ENCODE measurements around the gene KRT9. TPM values are rescaled to one million over a fixed set of nuclear protein-coding genes. Genes with fewer than 3 reads are reported as not detected.
"Not testable (repeated sequence)": the region's sequence is repeated elsewhere in the genome, so short reads cannot be mapped to it uniquely, and the experiment has no call there.

KRT9 gene
- not detected for total RNA-seq
- polyA plus RNA-seq (2013, experiment 1 of 2): not detected
- not detected for polyA plus RNA-seq (2013, experiment 2 of 2)
- 0 to 0.14 (median 0) reads per million in 172 experiments for total RNA-seq

- Histone ChIP-seq H3K36me3 (ENCODE audit: insufficient read depth, low read length) (no peaks in the 10 kb centered on the region), H3K4me1 (ENCODE audit: insufficient read depth, low read length) (peaks cover 4% of the 10 kb centered on the region), H3K27me3 (ENCODE audit: control insufficient read depth in 1 of 2, insufficient read depth in 2 of 2, low read length in 2 of 2) (peaks cover 14 to 16% of the 10 kb centered on the region in 2 experiments), H3K9me3 (ENCODE audit: control insufficient read depth in 1 of 2, insufficient read depth in 1 of 2, low read length in 2 of 2) (peaks cover 10 to 16% of the 10 kb centered on the region in 2 experiments), H3K4me3 (ENCODE audit: low read length) (no peak within 1 kb of the TSS), H3K27ac (ENCODE audit: low read depth in 1 of 2, low read length in 2 of 2) (no peak within 1 kb of the TSS)
- TF ChIP-seq CTCF (IDR thresholded peaks at IDR 0.05): no peak
- ChIA-PET POLR2A (interaction anchor here (0.6 kb wide), 1 partner anchor 80 kb away, joined by 3 read pairs; no protein-coding TSS in a partner anchor), CTCF (no interaction called here)
- DNase-seq (no peak), ATAC-seq (ENCODE audit: poor library complexity) (no peak)
- no peak within 1 kb of the TSS for H3K4me3 Mint-ChIP-seq
- no peaks in the 10 kb centered on the region for H3K36me3 Mint-ChIP-seq (ENCODE audit: low read depth)
- H3K4me1 Mint-ChIP-seq (ENCODE audit: low read depth): peaks cover 16% of the 10 kb centered on the region
- H3K27ac Mint-ChIP-seq: no peak within 1 kb of the TSS
- intact Hi-C loops (cut with DNase I, micrococcal nuclease): no loop called here
- H3K27me3 Mint-ChIP-seq: peaks cover 44% of the 10 kb centered on the region
- peaks cover 6% of the 10 kb centered on the region for H3K9me3 Mint-ChIP-seq
Observed at GRCh38 chr17:41571561-41572434, at the start of gene KRT9. KRT9 (minus strand) TSS chr17:41572059; CDS start chr17:41571992, 67 bp downstream.

GRCh38 chr17:41621435-41621817, 49.6 kb upstream of the KRT9 start:
- H3K27me3 Mint-ChIP-seq; H3K27ac Mint-ChIP-seq; H3K27me3 ChIP-seq (ENCODE audit: control insufficient read depth in 1 of 2, insufficient read depth in 2 of 2, low read length in 2 of 2); H3K27ac ChIP-seq (ENCODE audit: low read depth in 1 of 2, low read length in 2 of 2); H3K36me3 Mint-ChIP-seq (ENCODE audit: low read depth); H3K4me3 ChIP-seq (ENCODE audit: low read length); H3K4me1 Mint-ChIP-seq (ENCODE audit: low read depth); H3K36me3 ChIP-seq (ENCODE audit: insufficient read depth, low read length); intact Hi-C loops (cut with DNase I, micrococcal nuclease); ATAC-seq (ENCODE audit: poor library complexity); POLR2A ChIA-PET; H3K9me3 ChIP-seq (ENCODE audit: control insufficient read depth in 1 of 2, insufficient read depth in 1 of 2, low read length in 2 of 2); CTCF ChIA-PET; H3K4me3 Mint-ChIP-seq; DNase-seq; H3K9me3 Mint-ChIP-seq; H3K4me1 ChIP-seq (ENCODE audit: insufficient read depth, low read length): not testable (repeated sequence)

- no peaks in the 10 kb centered on the region for H3K36me3 Mint-ChIP-seq (ENCODE audit: low read depth)
- no peak overlapping the region for H3K4me3 ChIP-seq (ENCODE audit: low read length)
- H3K27me3 ChIP-seq (ENCODE audit: control insufficient read depth in 1 of 2, insufficient read depth in 2 of 2, low read length in 2 of 2): no peaks in the 10 kb centered on the region
- ChIA-PET POLR2A (no interaction called here), CTCF (no interaction called here)
- H3K9me3 Mint-ChIP-seq: no peaks in the 10 kb centered on the region
- H3K36me3 ChIP-seq (ENCODE audit: insufficient read depth, low read length): no peaks in the 10 kb centered on the region
- no peaks in the 10 kb centered on the region for H3K4me1 Mint-ChIP-seq (ENCODE audit: low read depth)
- no peak for TF ChIP-seq CTCF (IDR thresholded peaks at IDR 0.05)
- H3K27ac ChIP-seq (ENCODE audit: low read depth in 1 of 2, low read length in 2 of 2): no peak overlapping the region
- no peak overlapping the region for H3K4me3 Mint-ChIP-seq
- no peaks in the 10 kb centered on the region for H3K4me1 ChIP-seq (ENCODE audit: insufficient read depth, low read length)
- H3K9me3 ChIP-seq (ENCODE audit: control insufficient read depth in 1 of 2, insufficient read depth in 1 of 2, low read length in 2 of 2): no peaks in the 10 kb centered on the region
- intact Hi-C loops (cut with DNase I, micrococcal nuclease): no loop called here
- ATAC-seq (ENCODE audit: poor library complexity) (no peak), DNase-seq (peak in 1 of 14 experiments; percentile 22)
- H3K27ac Mint-ChIP-seq: no peak overlapping the region
- H3K27me3 Mint-ChIP-seq: no peaks in the 10 kb centered on the region
Observed at GRCh38 chr17:41620583-41621434, 49.0 kb upstream of the KRT9 start.

- H3K4me3 ChIP-seq (ENCODE audit: low read length); H3K4me1 Mint-ChIP-seq (ENCODE audit: low read depth); H3K27me3 ChIP-seq (ENCODE audit: control insufficient read depth in 1 of 2, insufficient read depth in 2 of 2, low read length in 2 of 2); H3K9me3 Mint-ChIP-seq; DNase-seq; H3K4me1 ChIP-seq (ENCODE audit: insufficient read depth, low read length); H3K27ac ChIP-seq (ENCODE audit: low read depth in 1 of 2, low read length in 2 of 2); H3K36me3 ChIP-seq (ENCODE audit: insufficient read depth, low read length); CTCF ChIA-PET; POLR2A ChIA-PET; intact Hi-C loops (cut with DNase I, micrococcal nuclease); H3K27me3 Mint-ChIP-seq; H3K27ac Mint-ChIP-seq; H3K9me3 ChIP-seq (ENCODE audit: control insufficient read depth in 1 of 2, insufficient read depth in 1 of 2, low read length in 2 of 2); ATAC-seq (ENCODE audit: poor library complexity); H3K4me3 Mint-ChIP-seq; H3K36me3 Mint-ChIP-seq (ENCODE audit: low read depth): not testable (repeated sequence)
Observed at GRCh38 chr17:41619927-41620582, 48.2 kb upstream of the KRT9 start.
